ENCODE measurements around the gene UTP11.
A peak's percentile ranks its signal among the peaks of the same experiment; 100 is the strongest.

Gene UTP11

GRCh38 chr1:38046333-38046883, 33.9 kb downstream of the UTP11 start, which contains the start of gene POU3F1:
Gene POU3F1, minus strand, starts transcription at chr1:38046793. Its CDS starts 50 bp downstream, at chr1:38046743.
- Mint-ChIP-seq H3K9me3 (no peaks in the 10 kb centered on the region), H3K27ac (no peak within 1 kb of the TSS), H3K36me3 (peaks cover 8% of the 10 kb centered on the region), H3K4me1 (peaks cover 6% of the 10 kb centered on the region), H3K4me3 (peak within 1 kb of the TSS; percentile 69)
- ATAC-seq (peak; percentile 9), DNase-seq (ENCODE audit: low spot score in 2 of 2) (no peak)

- Mint-ChIP-seq H3K4me1 (peaks cover 8% of the 10 kb centered on the region), H3K36me3 (peaks cover 8% of the 10 kb centered on the region), H3K27ac (no peak overlapping the region), H3K9me3 (no peaks in the 10 kb centered on the region), H3K4me3 (peak overlapping the region; percentile 67)
- peak; percentile 85 for ATAC-seq
- peak; percentile 60 to 79 for DNase-seq (ENCODE audit: low spot score in 2 of 2)
Measured at GRCh38 chr1:38046884-38047602, 34.5 kb downstream of the UTP11 start.

- peaks cover 8% of the 10 kb centered on the region for H3K36me3 Mint-ChIP-seq
- peaks cover 15% of the 10 kb centered on the region for H3K4me1 Mint-ChIP-seq
- H3K27ac Mint-ChIP-seq = no peak overlapping the region
- DNase-seq (ENCODE audit: low spot score in 2 of 2) (no peak), ATAC-seq (no peak)
- no peaks in the 10 kb centered on the region for H3K9me3 Mint-ChIP-seq
- peak overlapping the region; percentile 67 for H3K4me3 Mint-ChIP-seq
Measured at GRCh38 chr1:38047603-38048141, 35.1 kb downstream of the UTP11 start.

- ATAC-seq = no peak
- Mint-ChIP-seq H3K9me3 (no peaks in the 10 kb centered on the region), H3K27ac (no peak overlapping the region), H3K36me3 (no peaks in the 10 kb centered on the region), H3K4me1 (peaks cover 22% of the 10 kb centered on the region), H3K4me3 (no peak overlapping the region)
- DNase-seq (ENCODE audit: low spot score in 2 of 2) = no peak
Measured at GRCh38 chr1:38050397-38051078, 38.0 kb downstream of the UTP11 start.

- peaks cover 22% of the 10 kb centered on the region for H3K4me1 Mint-ChIP-seq
- H3K9me3 Mint-ChIP-seq = no peaks in the 10 kb centered on the region
Measured at GRCh38 chr1:38051079-38051543, 38.6 kb downstream of the UTP11 start.

GRCh38 chr1:38052750-38053415, 40.3 kb downstream of the UTP11 start:
- no peaks in the 10 kb centered on the region for H3K36me3 Mint-ChIP-seq
- peaks cover 22% of the 10 kb centered on the region for H3K4me1 Mint-ChIP-seq
- H3K27ac Mint-ChIP-seq = peak overlapping the region; percentile 29

More at GRCh38 chr1:38051079-38051543, 38.6 kb downstream of the UTP11 start:
- no peak overlapping the region for H3K4me3 Mint-ChIP-seq
- ATAC-seq (no peak), DNase-seq (ENCODE audit: low spot score in 2 of 2) (no peak)
- H3K27ac Mint-ChIP-seq = no peak overlapping the region
- H3K36me3 Mint-ChIP-seq = no peaks in the 10 kb centered on the region

GRCh38 chr1:38053416-38054091, 41.0 kb downstream of the UTP11 start:
- H3K4me3 Mint-ChIP-seq = no peak overlapping the region
- H3K4me1 Mint-ChIP-seq = peaks cover 22% of the 10 kb centered on the region
- no peaks in the 10 kb centered on the region for H3K36me3 Mint-ChIP-seq
- H3K9me3 Mint-ChIP-seq = no peaks in the 10 kb centered on the region
- ATAC-seq = peak; percentile 60
- no peak for DNase-seq (ENCODE audit: low spot score in 2 of 2)
- H3K27ac Mint-ChIP-seq = peak overlapping the region; percentile 29

More at GRCh38 chr1:38052750-38053415, 40.3 kb downstream of the UTP11 start:
- DNase-seq (ENCODE audit: low spot score in 2 of 2) (no peak), ATAC-seq (peak; percentile 47)
- Mint-ChIP-seq H3K4me3 (no peak overlapping the region), H3K9me3 (no peaks in the 10 kb centered on the region)

GRCh38 chr1:38055398-38055797, 42.9 kb downstream of the UTP11 start:
- Mint-ChIP-seq H3K36me3 (no peaks in the 10 kb centered on the region), H3K4me1 (peaks cover 22% of the 10 kb centered on the region), H3K27ac (no peak overlapping the region), H3K4me3 (no peak overlapping the region), H3K9me3 (no peaks in the 10 kb centered on the region)
- DNase-seq (ENCODE audit: low spot score in 2 of 2) (no peak), ATAC-seq (no peak)

- Mint-ChIP-seq H3K9me3 (no peaks in the 10 kb centered on the region), H3K4me1 (peaks cover 22% of the 10 kb centered on the region), H3K27ac (no peak overlapping the region), H3K4me3 (no peak overlapping the region), H3K36me3 (no peaks in the 10 kb centered on the region)
- ATAC-seq (no peak), DNase-seq (ENCODE audit: low spot score in 2 of 2) (no peak)
Measured at GRCh38 chr1:38055965-38056364, 43.4 kb downstream of the UTP11 start.

- no peaks in the 10 kb centered on the region for H3K36me3 Mint-ChIP-seq
- H3K9me3 Mint-ChIP-seq = no peaks in the 10 kb centered on the region
- ATAC-seq = no peak
Measured at GRCh38 chr1:38059635-38060250, 47.2 kb downstream of the UTP11 start.

GRCh38 chr1:38060498-38060897, 48.0 kb downstream of the UTP11 start:
- Mint-ChIP-seq H3K36me3 (no peaks in the 10 kb centered on the region), H3K4me3 (no peak overlapping the region), H3K4me1 (peaks cover 7% of the 10 kb centered on the region), H3K9me3 (no peaks in the 10 kb centered on the region), H3K27ac (no peak overlapping the region)
- ATAC-seq (no peak), DNase-seq (ENCODE audit: low spot score in 2 of 2) (no peak)

More at GRCh38 chr1:38059635-38060250, 47.2 kb downstream of the UTP11 start:
- Mint-ChIP-seq H3K27ac (peak overlapping the region; percentile 59), H3K4me1 (peaks cover 7% of the 10 kb centered on the region), H3K4me3 (no peak overlapping the region)
- DNase-seq (ENCODE audit: low spot score in 2 of 2) = no peak

- Mint-ChIP-seq H3K9me3 (no peaks in the 10 kb centered on the region), H3K27ac (no peak overlapping the region)
- no peak for ATAC-seq
Measured at GRCh38 chr1:38061290-38061689, 48.8 kb downstream of the UTP11 start.

GRCh38 chr1:38061883-38062328, 49.4 kb downstream of the UTP11 start:
- peaks cover 7% of the 10 kb centered on the region for H3K4me1 Mint-ChIP-seq
- DNase-seq (ENCODE audit: low spot score in 2 of 2) (no peak), ATAC-seq (peak; percentile 70)
- peak overlapping the region; percentile 23 for H3K4me3 Mint-ChIP-seq
- H3K27ac Mint-ChIP-seq = peak overlapping the region; percentile 89
- H3K9me3 Mint-ChIP-seq = no peaks in the 10 kb centered on the region
- H3K36me3 Mint-ChIP-seq = no peaks in the 10 kb centered on the region

More at GRCh38 chr1:38061290-38061689, 48.8 kb downstream of the UTP11 start:
- no peak for DNase-seq (ENCODE audit: low spot score in 2 of 2)
- H3K36me3 Mint-ChIP-seq = no peaks in the 10 kb centered on the region
- H3K4me1 Mint-ChIP-seq = peaks cover 7% of the 10 kb centered on the region
- no peak overlapping the region for H3K4me3 Mint-ChIP-seq
